K562 (cell line): ENCODE data around the gene KCNK1. TPM values are rescaled to one million over a fixed set of nuclear protein-coding genes. Genes with fewer than 3 reads are reported as not detected.

ENCODE experiments used
- BHLHE40 ChIP-seq: IDR thresholded peaks from 2 replicates; pipeline ENCODE4 v1.6.1; 2011; ENCODE audit warnings: low read length, improper control_type of control experiment
- CHD7 ChIP-seq: fragments of 200-600 bp; sonication (generic); IDR thresholded peaks from one replicate; pipeline ENCODE4 v1.6.1; 2012; ENCODE audit warnings: mild to moderate bottlenecking, low read depth, low read length, inconsistent platforms
- GATA2 ChIP-seq: sonication (generic); formaldehyde crosslinking; IDR thresholded peaks from 2 replicates; pipeline ENCODE4 v1.4.0; 2020; ENCODE audit warnings: mild to moderate bottlenecking, missing genetic modification reagents
- KLF10 ChIP-seq: fragments of 250-450 bp; sonication (Bioruptor Pico); IDR thresholded peaks from 2 replicates; pipeline ENCODE4 v1.6.1; 2021; ENCODE audit warnings: matching md5 sums
- MAFG ChIP-seq: fragments of 450-650 bp; conservative IDR thresholded peaks from 2 replicates; pipeline ENCODE4 v1.6.1; 2016; ENCODE audit warnings: missing genetic modification characterization, missing compliant biosample characterization
- PCBP2 ChIP-seq: fragments of 200-400 bp; formaldehyde crosslinking; IDR thresholded peaks from 2 replicates; pipeline ENCODE4 v1.6.1; 2018; ENCODE audit warnings: low read length, low read depth, mild to moderate bottlenecking, moderate library complexity; ENCODE audit not compliant: poor library complexity, severe bottlenecking
- RBM34 ChIP-seq: fragments of 200-400 bp; formaldehyde crosslinking; IDR thresholded peaks from 2 replicates; pipeline ENCODE4 v1.6.1; 2018; ENCODE audit warnings: low read length, borderline replicate concordance; ENCODE audit not compliant: insufficient read depth
- SPI1 ChIP-seq: IDR thresholded peaks from 2 replicates; pipeline ENCODE4 v1.6.1; 2011; ENCODE audit warnings: low read depth, low read length, control low read depth, borderline replicate concordance
- TAL1 ChIP-seq: fragments of 450-650 bp; IDR thresholded peaks from 2 replicates; pipeline ENCODE4 v1.6.1; 2016; ENCODE audit warnings: mild to moderate bottlenecking
- ZNF175 ChIP-seq: fragments of 200-800 bp; sonication (Bioruptor generic); IDR thresholded peaks from 2 replicates; pipeline ENCODE4 v1.6.1; 2016; ENCODE audit warnings: low read depth, mild to moderate bottlenecking, missing genetic modification characterization, missing compliant biosample characterization
- ZNF436 ChIP-seq: fragments of 250-450, 450-650 bp; sonication (Bioruptor Pico); formaldehyde crosslinking; IDR thresholded peaks from 2 replicates; pipeline ENCODE4 v1.7.0; 2020; ENCODE audit warnings: mild to moderate bottlenecking
- ZNF778 ChIP-seq: fragments of 450-650 bp; formaldehyde crosslinking; IDR thresholded peaks from 2 replicates; pipeline ENCODE4 v1.4.0; 2020; ENCODE audit warnings: mild to moderate bottlenecking, moderate library complexity
- polyA plus RNA-seq, 8 experiments: library from polyadenylated mRNA; depleted of rRNA in 4 of 8; stranded (reverse) in 5 of 8; unstranded in 3 of 8; fragments of >200 nt; fragmentation: Nextera tagmentation in 2 of 8; fragmentation: Illumina TruSeq in 1 of 8; extraction: Ambion mirVana in 2 of 8; extraction: Trizol in 1 of 8; gene quantifications; 2 replicates each; pipeline versions ENCODE4 v1.2.1 to v1.2.3, GENCODE V29; 2011 to 2014; ENCODE audit warnings: inconsistent platforms in 1 of 8, missing spikeins in 1 of 8
- total RNA-seq, 7 experiments: library from RNA; depleted of rRNA in 6 of 7; stranded (reverse); fragments of >200 nt in 6 of 7; fragmentation: Illumina TruSeq in 2 of 7; extraction: Trizol in 2 of 7; gene quantifications; 2 replicates each; pipeline versions ENCODE4 v1.2.1 to v1.2.3, GENCODE V29; 2011 to 2021; ENCODE audit warnings: low replicate concordance in 1 of 7
- TF ChIP-seq, protein P1 (sequence below): sonication (generic); formaldehyde crosslinking; IDR thresholded peaks from 2 replicates; pipeline ENCODE4 v1.8.0; 2023; ENCODE audit warnings: mild to moderate bottlenecking, missing genetic modification reagents
- TF ChIP-seq, protein P2 (sequence below), 2 experiments: fragments of 250-450 bp in 1 of 2; fragments of 450-650 bp in 1 of 2; sonication (Bioruptor Pico) in 1 of 2; IDR thresholded peaks; 2 replicates each; pipeline versions ENCODE4 v1.6.1 to v1.8.0; 2016 to 2021; ENCODE audit warnings: mild to moderate bottlenecking in 2 of 2, moderate library complexity in 2 of 2, missing compliant biosample characterization in 1 of 2, missing genetic modification characterization in 1 of 2

The KCNK1 gene
- total and polyA plus RNA-seq, 9 of the 15 experiments (the other 6 are each of a cell fraction or from before 2014, with no cell fraction given), result 3.1 to 22.7 (median 6.0) TPM

DNA sequence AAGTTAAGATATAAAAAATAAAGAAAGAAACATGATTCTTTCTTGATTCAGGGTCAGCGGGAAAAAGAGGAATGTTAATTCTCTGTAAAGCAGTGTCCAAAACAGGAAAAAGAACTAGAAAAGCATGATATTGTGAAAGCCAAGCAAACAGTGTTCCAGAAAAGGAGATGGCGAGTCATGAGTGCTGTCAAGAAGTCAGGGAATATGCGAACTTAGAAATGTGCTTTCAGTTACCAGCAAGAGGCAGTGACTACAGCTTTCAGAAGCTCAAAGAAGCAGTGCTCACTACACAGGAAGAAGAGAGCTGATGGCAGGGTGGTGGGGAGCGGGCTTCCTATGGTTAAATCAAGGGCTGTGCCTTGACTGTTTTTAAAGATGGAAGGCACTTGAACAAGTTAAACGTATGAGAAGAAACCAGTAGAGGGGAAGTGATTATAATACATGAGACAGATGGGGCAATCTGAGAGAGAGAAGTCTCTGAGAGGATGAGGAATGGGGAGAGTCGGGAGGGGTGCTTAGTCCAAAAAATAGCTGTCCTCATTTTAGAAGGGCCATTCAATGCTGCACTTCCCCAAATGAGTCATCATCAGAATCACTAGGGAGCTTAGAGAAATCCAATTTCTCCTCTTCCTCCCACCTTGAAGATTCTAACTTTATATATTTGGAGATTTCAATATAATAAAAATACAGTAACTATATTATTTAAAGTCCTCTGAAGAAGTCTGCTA is 90.4 kb downstream of the KCNK1 start (continued):
- no peak for TF ChIP-seq CHD7
- TF ChIP-seq RBM34, result no peak
- TF ChIP-seq TAL1, result no peak
- no peak for TF ChIP-seq PCBP2
- TF ChIP-seq ZNF436, result no peak
- TF ChIP-seq BHLHE40, result no peak
- TF ChIP-seq KLF10 (CRISPR knock-in tag), result no peak
- TF ChIP-seq, protein P1, sequence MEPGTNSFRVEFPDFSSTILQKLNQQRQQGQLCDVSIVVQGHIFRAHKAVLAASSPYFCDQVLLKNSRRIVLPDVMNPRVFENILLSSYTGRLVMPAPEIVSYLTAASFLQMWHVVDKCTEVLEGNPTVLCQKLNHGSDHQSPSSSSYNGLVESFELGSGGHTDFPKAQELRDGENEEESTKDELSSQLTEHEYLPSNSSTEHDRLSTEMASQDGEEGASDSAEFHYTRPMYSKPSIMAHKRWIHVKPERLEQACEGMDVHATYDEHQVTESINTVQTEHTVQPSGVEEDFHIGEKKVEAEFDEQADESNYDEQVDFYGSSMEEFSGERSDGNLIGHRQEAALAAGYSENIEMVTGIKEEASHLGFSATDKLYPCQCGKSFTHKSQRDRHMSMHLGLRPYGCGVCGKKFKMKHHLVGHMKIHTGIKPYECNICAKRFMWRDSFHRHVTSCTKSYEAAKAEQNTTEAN (CRISPR knock-in tag), result no peak
- TF ChIP-seq, protein P2, sequence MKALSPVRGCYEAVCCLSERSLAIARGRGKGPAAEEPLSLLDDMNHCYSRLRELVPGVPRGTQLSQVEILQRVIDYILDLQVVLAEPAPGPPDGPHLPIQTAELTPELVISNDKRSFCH (CRISPR knock-in tag; IDR thresholded peaks at IDR 0.05), result no peak
- TF ChIP-seq, protein P2 (tag; IDR thresholded peaks at IDR 0.05), result no peak
- TF ChIP-seq MAFG (tag), result no peak
- no peak for TF ChIP-seq GATA2 (CRISPR knock-in tag)
- no peak for TF ChIP-seq ZNF175 (CRISPR knock-in tag)
- TF ChIP-seq ZNF778 (CRISPR knock-in tag), result no peak
- peak; percentile 86 for TF ChIP-seq SPI1
